HG02870 (cell line): ENCODE measurements around the gene TSC2.
"Not testable (repeated sequence)": the region's sequence is repeated elsewhere in the genome, so short reads cannot be mapped to it uniquely, and the experiment has no call there.

Source experiments
- ATAC-seq: cut with Tn5 transposase; IDR thresholded peaks from one replicate; pipeline ENCODE4 v1.9.1; 2021; ENCODE audit warnings: mild to moderate bottlenecking, moderate library complexity; ENCODE audit not compliant: unreplicated experiment

The TSC2 gene

GRCh38 chr16:2117960-2118722 lies 70.4 kb downstream of the TSC2 start:
- ATAC-seq, result not testable (repeated sequence)

DNA sequence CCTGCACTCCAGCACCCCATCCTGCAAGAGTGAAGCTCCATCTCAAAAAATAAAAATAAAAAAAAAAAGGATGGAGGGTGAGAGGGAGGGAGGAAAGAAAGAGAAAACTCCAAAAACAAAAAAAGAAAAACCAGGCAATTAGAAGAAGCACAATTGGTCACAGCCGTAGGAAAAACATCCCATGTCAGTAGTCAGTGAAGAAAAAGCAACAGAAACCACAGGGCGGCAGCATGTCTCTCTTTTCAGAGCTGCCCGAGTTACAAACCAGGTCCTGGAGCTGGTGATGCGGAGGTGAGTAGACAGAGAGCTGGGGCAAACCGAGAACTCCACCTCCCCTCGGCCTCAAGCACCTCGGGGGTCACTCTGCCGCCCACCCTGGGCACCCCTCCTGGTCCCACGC lies 73.5 kb downstream of the TSC2 start:
- ATAC-seq, result not testable (repeated sequence)

GRCh38 chr16:2121853-2122252 lies 74.1 kb downstream of the TSC2 start:
- no peak for ATAC-seq

DNA sequence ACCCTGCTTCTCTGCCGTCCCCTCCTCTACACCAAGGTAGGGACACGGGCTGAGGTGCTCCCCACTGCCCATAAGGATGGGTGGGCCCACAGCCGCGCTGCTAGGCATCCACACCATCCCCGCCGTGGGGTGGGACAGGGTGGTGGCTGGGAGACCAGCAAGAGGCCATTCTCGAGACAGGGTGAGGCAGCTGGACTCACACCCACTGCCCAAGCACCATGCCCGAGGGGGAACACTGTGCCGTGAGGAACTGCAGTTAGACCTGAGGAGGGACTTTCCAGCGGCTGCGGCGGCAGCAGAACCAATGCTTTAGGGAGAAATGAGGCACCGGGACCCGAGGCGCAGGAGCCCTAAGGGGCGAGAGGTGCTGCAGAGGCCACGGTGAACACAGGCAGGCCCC lies 74.6 kb downstream of the TSC2 start:
- no peak for ATAC-seq

DNA sequence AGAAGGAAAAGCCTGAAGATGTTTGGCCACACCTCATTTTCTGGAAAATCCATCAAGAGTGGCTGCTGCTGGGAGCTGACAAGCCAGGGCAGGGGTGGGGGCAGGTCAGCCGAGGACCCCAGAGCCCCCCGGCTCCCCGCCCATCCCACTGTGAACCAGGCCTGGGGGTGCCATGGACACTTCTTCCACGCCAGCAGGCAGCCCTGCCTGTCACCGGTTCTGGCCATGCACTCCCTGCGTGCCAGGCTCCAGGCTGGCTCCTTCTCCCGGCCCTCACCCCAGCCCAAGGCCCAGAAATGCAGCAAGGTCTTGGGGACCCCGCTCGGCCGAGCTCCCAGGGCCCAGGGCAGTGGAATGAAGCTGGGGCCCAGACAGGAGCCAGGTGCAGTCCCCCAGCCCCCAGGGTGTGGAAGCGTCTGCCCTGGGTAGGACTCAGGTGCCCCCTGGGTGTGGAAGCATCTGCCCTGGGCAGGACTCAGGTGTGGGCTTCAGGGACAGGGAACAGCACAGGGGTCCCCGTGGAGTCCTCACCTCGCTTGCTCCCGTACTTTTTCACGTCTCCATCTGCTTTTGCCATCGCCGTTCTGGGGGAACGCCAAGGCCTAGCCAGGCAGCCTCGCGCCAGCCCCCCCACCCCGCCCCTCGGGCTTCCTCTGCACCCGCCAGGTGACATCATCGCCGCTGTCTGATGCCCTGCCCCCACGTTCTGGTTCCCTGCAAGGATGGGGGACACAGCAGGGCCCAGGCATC lies 75.3 kb downstream of the TSC2 start:
- not testable (repeated sequence) for ATAC-seq

DNA sequence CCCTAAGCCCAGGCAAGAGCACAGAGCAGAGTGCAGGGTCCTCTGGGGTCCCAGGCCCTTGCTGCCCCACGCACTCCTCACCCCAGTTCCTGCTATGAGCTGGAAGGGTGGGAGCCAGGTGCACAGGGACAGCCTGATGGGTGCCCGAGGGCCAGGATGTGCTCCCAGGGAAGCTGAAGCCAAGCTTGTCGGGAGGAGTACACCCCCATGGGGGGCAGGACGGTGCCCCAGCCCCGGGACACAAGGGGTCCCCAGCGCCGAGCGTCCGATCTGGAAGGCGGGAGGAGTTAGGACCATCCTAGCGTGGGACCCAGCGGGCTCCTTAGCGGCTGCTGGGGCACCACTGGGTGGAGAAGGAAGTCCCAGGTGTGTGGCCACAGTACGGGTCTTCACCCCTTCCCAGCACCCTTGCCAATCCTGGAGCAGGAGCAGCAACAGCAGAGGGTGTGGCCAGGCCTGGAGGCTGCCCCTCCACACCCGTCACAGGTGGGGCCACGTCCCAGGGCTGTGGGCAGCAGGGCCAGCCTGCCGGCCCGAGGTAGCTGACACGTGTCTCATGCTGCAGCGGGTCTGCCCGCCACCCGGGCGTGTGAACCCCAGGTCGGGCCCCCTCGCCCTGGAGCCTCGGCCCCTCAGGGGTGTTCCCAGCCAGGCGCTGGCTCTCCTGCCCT lies 76.1 kb downstream of the TSC2 start:
- ATAC-seq, result not testable (repeated sequence)

DNA sequence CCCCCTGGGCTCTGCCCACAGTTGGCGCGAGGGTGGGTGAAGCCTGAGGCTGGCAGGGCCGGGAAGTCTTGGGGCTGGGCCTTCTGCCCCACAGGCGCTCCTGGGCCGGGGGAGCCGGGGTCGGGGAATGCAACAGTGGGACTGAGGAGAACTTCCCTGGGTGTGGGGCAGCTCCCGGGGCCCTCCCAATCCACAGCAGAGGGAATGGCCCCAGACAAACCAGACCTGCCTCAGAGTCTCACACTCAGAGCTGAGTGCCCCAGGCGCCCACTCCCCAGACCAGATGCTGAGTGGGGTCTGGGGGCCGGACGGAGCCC lies 76.5 kb downstream of the TSC2 start:
- not testable (repeated sequence) for ATAC-seq

- not testable (repeated sequence) for ATAC-seq
Observed at GRCh38 chr16:2124694-2125444, 77.1 kb downstream of the TSC2 start.

DNA sequence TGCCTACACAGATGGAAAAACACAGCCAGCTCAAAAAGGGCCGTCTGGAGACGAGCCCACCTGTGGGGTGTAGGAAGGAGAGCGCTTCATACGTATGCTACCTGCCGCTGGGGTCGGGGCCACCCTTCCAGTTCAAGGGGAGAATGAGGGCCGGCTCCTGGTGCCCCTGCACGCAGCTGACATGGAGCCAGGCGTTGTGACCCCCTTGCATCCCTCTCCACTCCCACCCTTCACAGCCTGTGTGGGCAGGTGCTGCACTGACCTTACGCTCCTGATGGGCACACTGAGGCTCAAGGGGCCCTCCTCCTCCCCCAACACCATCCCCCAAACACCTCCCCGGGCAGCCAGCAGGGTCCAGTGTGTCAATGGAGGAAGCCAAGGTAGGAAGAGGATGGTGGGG lies 77.8 kb downstream of the TSC2 start:
- not testable (repeated sequence) for ATAC-seq

DNA sequence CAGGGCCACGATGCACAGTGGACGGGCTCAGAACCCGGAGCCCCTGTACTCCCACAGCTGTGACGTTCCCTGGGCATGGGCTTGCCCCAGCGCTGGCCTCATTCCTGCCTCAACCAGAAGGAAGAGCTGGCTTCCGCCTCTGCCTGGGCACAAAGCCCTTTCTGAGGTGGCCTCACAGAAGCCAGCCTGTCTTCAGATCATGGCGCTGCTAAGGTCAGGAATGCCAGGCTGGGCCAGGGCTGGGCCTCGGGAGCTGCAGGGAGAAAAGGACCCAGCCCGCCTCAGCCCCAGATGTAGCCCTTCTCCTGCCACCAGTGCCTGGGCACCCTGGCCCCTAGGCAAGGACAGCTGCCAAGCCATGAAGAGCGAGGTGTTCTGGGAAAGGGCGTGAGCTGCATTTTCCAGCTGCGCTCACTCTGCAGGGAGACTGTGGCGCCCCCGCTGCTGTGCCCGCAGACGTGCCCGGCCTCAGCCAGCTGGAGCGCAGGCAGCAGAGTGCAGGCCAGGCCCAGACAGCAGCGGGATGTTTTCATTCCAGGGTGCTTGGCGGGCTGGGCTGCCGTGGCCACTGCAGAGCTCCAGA lies 78.5 kb downstream of the TSC2 start:
- not testable (repeated sequence) for ATAC-seq

DNA sequence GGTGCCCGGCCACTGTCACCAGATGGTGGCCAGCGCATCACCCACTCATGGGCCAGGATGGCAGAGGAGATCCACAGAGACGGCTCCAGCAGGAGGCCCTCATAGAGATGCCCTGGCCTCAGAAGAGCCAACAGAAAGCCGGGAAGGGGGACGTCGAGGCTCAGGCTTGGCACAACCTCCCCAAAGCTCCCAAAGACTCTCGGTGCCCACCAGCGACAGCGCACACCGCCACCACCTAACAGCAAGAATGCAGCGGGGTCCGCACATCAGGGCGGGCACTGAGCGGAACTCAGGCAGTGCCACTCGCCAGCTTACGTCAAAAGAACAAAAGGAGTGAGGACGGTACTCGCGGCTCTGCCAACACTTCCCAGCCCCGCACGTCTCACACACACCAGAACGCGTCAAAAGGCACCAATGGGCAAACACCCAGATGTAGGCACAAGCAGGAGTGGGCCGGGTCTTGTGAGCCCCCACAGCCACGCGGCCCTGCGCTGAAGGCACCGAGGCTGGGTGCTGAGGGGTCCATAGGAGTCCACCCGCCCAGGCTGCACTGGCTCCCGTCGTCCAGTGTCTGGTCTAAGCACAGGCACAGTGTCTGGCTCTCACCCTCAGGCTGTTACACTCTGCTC lies 79.3 kb downstream of the TSC2 start:
- not testable (repeated sequence) for ATAC-seq

DNA sequence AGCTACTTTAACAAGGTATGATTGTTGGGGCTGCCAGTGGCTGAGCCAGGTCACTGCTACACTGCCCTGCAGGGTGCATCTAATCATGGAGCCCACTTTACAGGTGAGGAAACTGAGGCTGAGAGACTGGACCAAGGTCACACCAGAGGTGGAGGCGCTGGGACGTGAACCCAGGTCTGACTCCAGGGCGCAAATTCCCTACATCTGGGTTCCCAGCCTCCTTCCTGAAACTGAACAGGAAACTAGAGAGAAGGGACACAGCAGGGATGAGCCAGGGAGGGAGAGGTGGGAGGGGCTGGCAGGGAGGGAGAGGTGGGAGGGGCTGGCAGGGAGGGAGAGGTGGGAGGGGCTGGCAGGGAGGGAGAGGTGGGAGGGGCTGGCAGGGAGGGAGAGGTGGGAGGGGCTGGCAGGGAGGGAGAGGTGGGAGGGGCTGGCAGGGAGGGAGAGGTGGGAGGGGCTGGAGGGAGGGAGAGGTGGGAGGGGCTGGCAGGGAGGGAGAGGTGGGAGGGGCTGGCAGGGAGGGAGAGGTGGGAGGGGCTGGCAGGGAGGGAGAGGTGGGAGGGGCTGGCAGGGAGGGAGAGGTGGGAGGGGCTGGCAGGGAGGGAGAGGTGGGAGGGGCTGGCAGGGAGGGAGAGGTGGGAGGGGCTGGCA lies 80.0 kb downstream of the TSC2 start:
- not testable (repeated sequence) for ATAC-seq

DNA sequence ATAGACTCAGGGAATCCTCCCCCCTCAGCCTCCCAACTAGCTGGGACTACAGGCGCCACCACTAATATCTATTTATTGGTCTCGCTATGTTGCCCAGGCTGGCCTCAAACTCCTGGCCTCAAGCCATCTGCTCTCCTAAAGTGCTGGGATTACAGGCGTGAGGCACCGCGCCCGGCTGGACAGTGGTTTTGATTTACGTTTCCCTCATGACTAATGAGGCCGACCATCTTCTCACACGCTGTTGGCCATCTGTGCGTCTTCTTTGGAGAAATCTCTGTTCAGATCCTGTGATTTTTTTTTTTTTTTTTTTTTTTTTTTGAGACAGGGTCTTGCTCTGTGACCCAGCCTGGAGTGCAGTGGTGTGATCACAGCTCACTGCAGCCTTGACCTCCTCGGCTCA lies 81.5 kb downstream of the TSC2 start:
- ATAC-seq, result not testable (repeated sequence)

- ATAC-seq, result not testable (repeated sequence)
Observed at GRCh38 chr16:2129890-2130447, 82.2 kb downstream of the TSC2 start.

DNA sequence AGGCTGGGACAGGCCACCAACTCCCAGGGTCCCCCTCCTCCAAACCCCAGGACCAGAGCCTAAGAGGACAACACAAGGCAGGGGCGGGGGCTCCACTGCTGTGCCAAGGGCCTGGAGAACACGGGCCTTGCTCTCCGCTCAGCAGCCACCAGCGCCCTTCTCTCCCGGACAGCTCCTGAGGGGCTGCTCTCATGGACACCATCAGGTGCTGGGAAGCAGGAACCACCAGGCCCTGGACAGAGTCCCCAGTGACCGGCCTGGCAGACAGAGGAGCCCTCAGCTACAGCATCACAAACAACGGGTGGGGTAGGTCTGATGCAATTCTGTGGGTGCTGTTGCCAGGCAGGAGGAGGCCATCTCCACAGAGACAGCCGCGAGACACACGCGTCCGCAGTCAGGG lies 86.0 kb downstream of the TSC2 start:
- ATAC-seq, result not testable (repeated sequence)

DNA sequence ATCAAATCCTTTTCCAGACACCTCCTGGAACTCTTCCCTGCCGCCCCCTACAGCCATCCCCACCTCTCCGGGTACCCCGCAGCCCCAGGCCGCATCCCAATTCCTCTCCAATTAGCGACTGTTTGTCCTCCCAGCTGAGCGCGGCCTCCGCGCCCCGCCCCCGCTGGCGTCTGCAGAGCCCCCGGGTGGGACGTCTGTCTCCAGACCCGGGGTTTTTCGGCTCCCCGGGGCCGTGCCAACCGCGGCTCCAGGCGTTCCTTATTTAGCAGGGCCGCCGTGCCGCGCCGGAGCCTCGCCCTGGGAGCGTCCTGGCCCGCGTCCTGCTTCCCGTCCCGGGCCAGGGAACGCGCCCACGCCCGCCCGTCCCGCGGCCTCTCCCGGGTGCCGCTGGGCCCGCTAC lies 87.3 kb downstream of the TSC2 start:
- not testable (repeated sequence) for ATAC-seq

DNA sequence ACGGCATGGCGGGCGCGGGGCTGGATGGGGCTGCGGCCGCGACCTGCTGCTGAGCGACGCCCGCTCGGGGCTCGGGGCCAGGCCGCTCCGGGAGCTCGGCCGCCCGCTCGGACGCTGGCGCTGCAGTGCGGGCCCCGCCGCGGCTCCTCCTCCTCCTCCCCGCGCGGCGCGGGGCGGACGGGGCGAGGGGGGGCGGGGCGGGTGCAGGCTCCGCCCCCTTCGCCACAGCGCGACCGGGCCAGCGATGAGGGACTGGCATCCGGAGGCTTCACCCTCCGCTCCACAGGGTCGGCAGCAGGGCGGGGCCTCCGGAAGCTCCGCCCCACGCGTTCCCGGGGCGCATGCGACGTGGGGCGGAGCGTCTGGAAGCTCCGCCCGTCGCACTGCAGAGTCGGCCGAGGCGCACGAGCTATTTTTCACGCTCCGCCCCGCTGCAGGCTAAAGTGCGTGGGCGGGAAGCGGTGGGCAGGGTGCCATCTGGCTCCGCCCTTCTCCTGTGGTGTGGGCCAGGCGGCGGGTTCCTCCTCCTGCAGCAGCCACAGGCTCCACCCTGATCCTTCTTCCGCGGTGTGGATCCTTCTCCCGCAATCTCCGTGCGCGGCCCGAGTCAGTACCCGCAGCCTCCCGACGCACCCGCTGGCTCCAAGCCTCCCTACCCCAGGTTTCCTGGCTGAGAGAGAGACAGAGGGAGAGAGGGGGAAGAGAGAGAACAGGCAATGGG lies 88.1 kb downstream of the TSC2 start, which contains the start of gene PKD1:
Gene PKD1 (minus strand): TSS at position 129 of the 721 bp plus-strand sequence. CDS start 209 bp downstream, outside the sequence.
- not testable (repeated sequence) for ATAC-seq
